IPS DF 4.7 (cell line): ENCODE data around the gene TAF11.
"Not testable (repeated sequence)": the region's sequence is repeated elsewhere in the genome, so short reads cannot be mapped to it uniquely, and the experiment has no call there.

Experiments used
- DNase-seq: peaks from one replicate; pipeline ENCODE4 v3.0.0-alpha.2; 2013; ENCODE audit warnings: low spot score; ENCODE audit errors: extremely low read depth

TAF11 gene

GRCh38 chr6:34904990-34905613, 17.3 kb upstream of the TAF11 start:
- DNase-seq = no peak

- no peak for DNase-seq
Measured at GRCh38 chr6:34901930-34902329, 14.1 kb upstream of the TAF11 start.

- no peak for DNase-seq
Measured at GRCh38 chr6:34900321-34901031, 12.6 kb upstream of the TAF11 start.

GRCh38 chr6:34899748-34900147, 11.9 kb upstream of the TAF11 start:
- not testable (repeated sequence) for DNase-seq

GRCh38 chr6:34897716-34898115, 9.9 kb upstream of the TAF11 start:
- DNase-seq = no peak

GRCh38 chr6:34897130-34897529, 9.3 kb upstream of the TAF11 start:
- no peak for DNase-seq

- no peak for DNase-seq
Measured at GRCh38 chr6:34894693-34895092, 6.9 kb upstream of the TAF11 start.

GRCh38 chr6:34891296-34891695, 3.5 kb upstream of the TAF11 start:
- DNase-seq = no peak

- DNase-seq = no peak
Measured at GRCh38 chr6:34890533-34890925, 2.7 kb upstream of the TAF11 start.

- no peak for DNase-seq
Measured at GRCh38 chr6:34888874-34889555, 1.2 kb upstream of the TAF11 start, which contains the start of gene ANKS1A. Gene ANKS1A, plus strand, starts transcription at chr6:34889255. Its CDS starts 148 bp downstream, at chr6:34889403.

- no peak for DNase-seq
Measured at GRCh38 chr6:34888514-34888856, 643 bp upstream of the TAF11 start.

GRCh38 chr6:34885837-34886236, 2.0 kb downstream of the TAF11 start:
- DNase-seq = not testable (repeated sequence)

- no peak for DNase-seq
Measured at GRCh38 chr6:34884996-34885395, 2.8 kb downstream of the TAF11 start.

GRCh38 chr6:34884073-34884472, 3.8 kb downstream of the TAF11 start:
- DNase-seq = not testable (repeated sequence)

- no peak for DNase-seq
Measured at GRCh38 chr6:34877869-34878485, 9.9 kb downstream of the TAF11 start.

- no peak for DNase-seq
Measured at GRCh38 chr6:34877259-34877658, 10.6 kb downstream of the TAF11 start.

GRCh38 chr6:34876472-34876871, 11.4 kb downstream of the TAF11 start:
- DNase-seq = no peak

GRCh38 chr6:34875292-34876213, 12.3 kb downstream of the TAF11 start:
- DNase-seq = no peak

GRCh38 chr6:34872332-34872731, 15.5 kb downstream of the TAF11 start:
- no peak for DNase-seq

- DNase-seq = no peak
Measured at GRCh38 chr6:34871853-34872252, 16.0 kb downstream of the TAF11 start.

GRCh38 chr6:34867484-34867883, 20.4 kb downstream of the TAF11 start:
- DNase-seq = no peak
